ENCODE measurements around the gene IGSF21. TPM values are rescaled to one million over a fixed set of nuclear protein-coding genes. Genes with fewer than 3 reads are reported as not detected.

IGSF21 gene
- total RNA-seq, 1 donor from 2014 or later = 0.35 TPM

- H3K4me3 Mint-ChIP-seq = no peak overlapping the region
- DNase-seq (ENCODE audit: low read depth, low spot score) = no peak
- no peaks in the 10 kb centered on the region for H3K4me1 Mint-ChIP-seq
- no peaks in the 10 kb centered on the region for H3K36me3 Mint-ChIP-seq (ENCODE audit: low read depth)
- H3K27ac Mint-ChIP-seq (ENCODE audit: unreplicated experiment) = no peak overlapping the region
- peaks cover 45% of the 10 kb centered on the region for H3K27me3 Mint-ChIP-seq (ENCODE audit: low read depth)
- TF ChIP-seq CTCF (conservative IDR thresholded peaks at IDR 0.05) = no peak
- no peaks in the 10 kb centered on the region for H3K9me3 Mint-ChIP-seq
Measured at GRCh38 chr1:18201997-18202719, 94.6 kb downstream of the IGSF21 start.

- Mint-ChIP-seq H3K27me3 (ENCODE audit: low read depth) (peaks cover 33% of the 10 kb centered on the region), H3K9me3 (no peaks in the 10 kb centered on the region), H3K36me3 (ENCODE audit: low read depth) (no peaks in the 10 kb centered on the region), H3K27ac (ENCODE audit: unreplicated experiment) (no peak overlapping the region), H3K4me3 (no peak overlapping the region), H3K4me1 (no peaks in the 10 kb centered on the region)
- DNase-seq (ENCODE audit: low read depth, low spot score) = no peak
- TF ChIP-seq CTCF (conservative IDR thresholded peaks at IDR 0.05) = no peak
Measured at GRCh38 chr1:18203645-18204044, 96.0 kb downstream of the IGSF21 start.

GRCh38 chr1:18204575-18204974 is 97.0 kb downstream of the IGSF21 start:
- DNase-seq (ENCODE audit: low read depth, low spot score) = no peak
- no peaks in the 10 kb centered on the region for H3K4me1 Mint-ChIP-seq
- H3K36me3 Mint-ChIP-seq (ENCODE audit: low read depth) = no peaks in the 10 kb centered on the region
- H3K27ac Mint-ChIP-seq (ENCODE audit: unreplicated experiment) = no peak overlapping the region
- TF ChIP-seq CTCF (conservative IDR thresholded peaks at IDR 0.05) = no peak
- no peaks in the 10 kb centered on the region for H3K9me3 Mint-ChIP-seq
- no peak overlapping the region for H3K4me3 Mint-ChIP-seq
- H3K27me3 Mint-ChIP-seq (ENCODE audit: low read depth) = peaks cover 27% of the 10 kb centered on the region

- no peak overlapping the region for H3K27ac Mint-ChIP-seq (ENCODE audit: unreplicated experiment)
- H3K4me1 Mint-ChIP-seq = no peaks in the 10 kb centered on the region
- no peaks in the 10 kb centered on the region for H3K9me3 Mint-ChIP-seq
- H3K4me3 Mint-ChIP-seq = no peak overlapping the region
- peaks cover 21% of the 10 kb centered on the region for H3K27me3 Mint-ChIP-seq (ENCODE audit: low read depth)
- H3K36me3 Mint-ChIP-seq (ENCODE audit: low read depth) = no peaks in the 10 kb centered on the region
- DNase-seq (ENCODE audit: low read depth, low spot score) = no peak
- TF ChIP-seq CTCF (conservative IDR thresholded peaks at IDR 0.05) = no peak
Measured at GRCh38 chr1:18205319-18205718, 97.7 kb downstream of the IGSF21 start.

GRCh38 chr1:18211764-18212163 is 104.2 kb downstream of the IGSF21 start:
- Mint-ChIP-seq H3K4me3 (no peak overlapping the region), H3K27ac (ENCODE audit: unreplicated experiment) (no peak overlapping the region), H3K27me3 (ENCODE audit: low read depth) (peaks cover 33% of the 10 kb centered on the region), H3K36me3 (ENCODE audit: low read depth) (no peaks in the 10 kb centered on the region), H3K9me3 (no peaks in the 10 kb centered on the region), H3K4me1 (no peaks in the 10 kb centered on the region)
- DNase-seq (ENCODE audit: low read depth, low spot score) = no peak
- TF ChIP-seq CTCF (conservative IDR thresholded peaks at IDR 0.05) = no peak
